Uterus (tissue), 2 donors: ENCODE data around the gene CARMIL3.

Experiments used
- POLR2A ChIP-seq, 2 donors: fragments of 450-650 bp; IDR thresholded peaks; one replicate each; pipeline ENCODE4 v1.6.1; 2016; ENCODE audit warnings: antibody characterized with exemption in 2 of 2, mild to moderate bottlenecking in 1 of 2, moderate library complexity in 1 of 2
- TF ChIP-seq, protein P1 (sequence below), 4 experiments: fragments of 200-600 bp in 2 of 4; fragments of 450-650 bp in 2 of 4; sonication (generic) in 2 of 4; IDR thresholded peaks; one replicate each; pipeline ENCODE4 v1.5.1; 2016 to 2019; ENCODE audit warnings: antibody characterized with exemption in 4 of 4, mild to moderate bottlenecking in 2 of 4, moderate library complexity in 1 of 4

GRCh38 chr14:24042746-24043145, 9.1 kb upstream of the CARMIL3 start:
- TF ChIP-seq, protein P1, sequence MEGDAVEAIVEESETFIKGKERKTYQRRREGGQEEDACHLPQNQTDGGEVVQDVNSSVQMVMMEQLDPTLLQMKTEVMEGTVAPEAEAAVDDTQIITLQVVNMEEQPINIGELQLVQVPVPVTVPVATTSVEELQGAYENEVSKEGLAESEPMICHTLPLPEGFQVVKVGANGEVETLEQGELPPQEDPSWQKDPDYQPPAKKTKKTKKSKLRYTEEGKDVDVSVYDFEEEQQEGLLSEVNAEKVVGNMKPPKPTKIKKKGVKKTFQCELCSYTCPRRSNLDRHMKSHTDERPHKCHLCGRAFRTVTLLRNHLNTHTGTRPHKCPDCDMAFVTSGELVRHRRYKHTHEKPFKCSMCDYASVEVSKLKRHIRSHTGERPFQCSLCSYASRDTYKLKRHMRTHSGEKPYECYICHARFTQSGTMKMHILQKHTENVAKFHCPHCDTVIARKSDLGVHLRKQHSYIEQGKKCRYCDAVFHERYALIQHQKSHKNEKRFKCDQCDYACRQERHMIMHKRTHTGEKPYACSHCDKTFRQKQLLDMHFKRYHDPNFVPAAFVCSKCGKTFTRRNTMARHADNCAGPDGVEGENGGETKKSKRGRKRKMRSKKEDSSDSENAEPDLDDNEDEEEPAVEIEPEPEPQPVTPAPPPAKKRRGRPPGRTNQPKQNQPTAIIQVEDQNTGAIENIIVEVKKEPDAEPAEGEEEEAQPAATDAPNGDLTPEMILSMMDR (IDR thresholded peaks at IDR 0.05) = no peak
- TF ChIP-seq POLR2A (IDR thresholded peaks at IDR 0.05) = no peak
